NCI-H1694 (cell line): ENCODE data around the gene RAB3A.
"Not testable (repeated sequence)": the region's sequence is repeated elsewhere in the genome, so short reads cannot be mapped to it uniquely, and the experiment has no call there.

Experiments used
- DNase-seq: peaks from one replicate; lab custom pipeline; 2025; lab: John Stamatoyannopoulos, UW

Gene RAB3A

DNA sequence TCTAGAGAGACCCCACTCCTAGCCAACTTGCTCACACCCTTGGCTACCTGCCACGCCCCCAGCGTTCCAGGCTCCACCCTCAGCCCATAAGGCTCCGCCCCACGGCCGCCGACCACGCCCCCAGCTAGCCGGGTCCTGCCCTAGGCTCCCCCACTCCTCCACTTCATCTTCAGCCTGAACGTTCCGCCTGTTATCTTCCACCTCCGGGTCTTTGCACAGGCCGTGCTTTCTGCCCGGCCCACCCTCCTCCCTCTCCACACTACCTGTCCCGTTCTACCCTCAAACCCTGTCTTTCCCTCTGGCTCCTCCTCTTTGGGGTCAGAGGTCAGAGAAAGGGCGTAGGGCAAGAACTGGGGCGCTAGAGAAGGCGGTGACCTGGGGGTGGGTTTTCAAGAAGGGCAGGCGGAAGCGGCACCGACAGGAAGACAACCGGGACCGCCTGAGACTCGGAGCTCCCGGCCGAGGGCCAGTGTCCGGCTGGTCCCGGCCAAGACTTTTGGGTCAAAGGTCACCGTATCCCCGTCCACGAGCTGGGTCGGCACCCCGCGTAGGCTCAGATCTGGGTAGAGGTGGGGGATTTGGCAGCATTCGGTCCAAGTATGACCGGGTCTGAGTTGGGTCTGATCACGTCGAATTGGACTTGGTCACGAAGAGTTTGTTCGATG is 20.1 kb upstream of the RAB3A start:
- no peak for DNase-seq

DNA sequence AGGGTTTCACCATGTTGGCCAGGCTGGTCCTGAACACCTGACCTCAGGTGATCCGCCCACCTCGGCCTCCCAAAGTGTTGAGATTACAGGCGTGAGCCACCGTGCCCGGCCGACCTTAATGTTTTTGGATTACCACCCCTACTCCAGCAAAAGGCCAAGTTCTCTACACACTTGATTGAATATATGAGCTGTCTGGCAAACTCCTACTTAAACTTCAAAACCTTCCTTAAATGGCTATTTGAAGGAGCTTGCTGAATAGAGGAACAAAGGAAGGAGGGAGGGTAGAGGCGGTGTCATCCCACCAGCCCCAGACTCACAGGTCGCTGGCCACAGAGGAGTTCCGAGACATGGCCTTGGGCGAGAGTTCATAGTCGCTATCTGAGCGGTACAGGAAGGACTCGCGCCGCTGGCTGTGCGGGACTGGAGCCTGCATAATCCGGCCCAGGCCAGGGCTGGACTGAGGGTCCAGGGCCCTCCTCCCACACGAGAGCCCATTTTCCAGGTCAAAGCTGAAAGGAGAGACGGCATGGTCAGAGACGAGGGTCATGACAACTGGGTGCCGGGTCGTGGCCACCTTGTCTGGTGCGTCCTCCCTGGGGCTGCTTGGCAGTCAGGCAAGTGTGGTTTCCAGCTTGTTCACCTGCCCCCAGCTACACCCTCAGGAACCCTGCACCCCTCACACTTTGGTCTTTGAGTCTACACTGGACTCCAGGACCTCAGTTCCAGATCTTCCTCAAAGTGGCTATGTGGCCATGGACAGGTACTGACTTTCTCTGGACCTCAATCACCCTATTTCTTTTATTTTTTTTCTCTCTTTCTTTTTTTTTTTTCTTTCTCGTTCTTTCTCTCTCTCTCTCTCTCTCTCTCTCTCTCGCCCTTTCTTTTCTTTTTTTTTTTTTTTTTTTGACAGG is 18.2 kb upstream of the RAB3A start:
- DNase-seq = no peak

GRCh38 chr19:18220632-18221275 is 16.9 kb upstream of the RAB3A start:
- DNase-seq = no peak

GRCh38 chr19:18219911-18220631 is 16.2 kb upstream of the RAB3A start:
- DNase-seq = no peak

DNA sequence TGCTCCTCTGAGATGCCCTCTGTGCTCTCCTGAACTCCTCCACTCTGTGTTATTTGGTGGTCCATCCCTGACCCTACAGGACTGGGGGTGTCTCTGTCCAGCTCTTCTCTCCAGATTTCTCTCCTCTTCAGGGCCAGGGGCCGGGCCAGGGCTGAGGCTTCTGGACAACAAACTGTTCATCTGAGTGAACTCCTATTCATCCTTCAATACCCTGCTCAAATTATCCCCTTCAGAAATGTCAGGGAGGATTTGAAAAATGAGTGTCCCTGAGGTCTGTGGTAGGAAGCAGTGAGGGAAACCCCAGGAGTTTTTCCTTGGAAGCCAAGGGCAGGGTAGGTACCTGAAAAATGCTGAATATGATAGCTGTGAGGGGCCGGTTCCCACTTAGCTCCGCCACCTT is 14.8 kb upstream of the RAB3A start:
- DNase-seq = no peak

- DNase-seq = no peak
These were observed 14.3 kb upstream of the RAB3A start for GRCh38 chr19:18218159-18218558.

GRCh38 chr19:18216789-18217188 is 12.9 kb upstream of the RAB3A start:
- no peak for DNase-seq

DNA sequence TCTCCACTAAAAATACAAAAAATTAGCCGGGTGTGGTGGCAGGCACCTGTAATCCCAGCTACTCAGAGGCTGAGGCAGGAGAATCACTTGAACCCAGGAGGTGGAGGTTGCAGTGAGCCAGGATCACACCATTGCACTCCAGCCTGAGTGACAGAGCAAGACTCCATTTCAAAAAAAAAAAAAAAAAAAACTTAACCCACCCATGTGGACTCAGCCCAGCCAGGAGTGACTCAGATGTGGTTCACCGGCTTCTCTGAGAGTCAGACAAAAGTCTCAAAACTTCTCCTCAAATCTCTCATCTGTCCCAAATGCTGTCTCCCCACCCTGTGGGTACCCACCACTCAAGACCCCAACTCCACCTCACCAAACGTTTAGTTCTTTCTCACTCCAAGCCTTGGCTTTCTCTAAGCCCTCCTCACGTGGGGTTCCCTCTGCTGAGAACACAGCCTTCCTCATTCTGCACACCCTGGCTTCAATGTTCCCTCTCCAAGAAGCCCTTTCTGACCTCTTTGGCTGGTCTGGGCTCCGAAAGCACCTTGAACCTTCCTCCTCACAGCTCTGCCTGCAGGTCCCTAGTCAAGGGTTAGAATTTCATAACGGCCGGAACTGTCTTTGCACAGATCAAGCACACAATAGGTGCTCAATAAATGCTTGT is 11.1 kb upstream of the RAB3A start:
- no peak for DNase-seq

- no peak for DNase-seq
These were observed 7.8 kb upstream of the RAB3A start for GRCh38 chr19:18211683-18212082.

- not testable (repeated sequence) for DNase-seq
These were observed 6.1 kb upstream of the RAB3A start for GRCh38 chr19:18209912-18210311.

DNA sequence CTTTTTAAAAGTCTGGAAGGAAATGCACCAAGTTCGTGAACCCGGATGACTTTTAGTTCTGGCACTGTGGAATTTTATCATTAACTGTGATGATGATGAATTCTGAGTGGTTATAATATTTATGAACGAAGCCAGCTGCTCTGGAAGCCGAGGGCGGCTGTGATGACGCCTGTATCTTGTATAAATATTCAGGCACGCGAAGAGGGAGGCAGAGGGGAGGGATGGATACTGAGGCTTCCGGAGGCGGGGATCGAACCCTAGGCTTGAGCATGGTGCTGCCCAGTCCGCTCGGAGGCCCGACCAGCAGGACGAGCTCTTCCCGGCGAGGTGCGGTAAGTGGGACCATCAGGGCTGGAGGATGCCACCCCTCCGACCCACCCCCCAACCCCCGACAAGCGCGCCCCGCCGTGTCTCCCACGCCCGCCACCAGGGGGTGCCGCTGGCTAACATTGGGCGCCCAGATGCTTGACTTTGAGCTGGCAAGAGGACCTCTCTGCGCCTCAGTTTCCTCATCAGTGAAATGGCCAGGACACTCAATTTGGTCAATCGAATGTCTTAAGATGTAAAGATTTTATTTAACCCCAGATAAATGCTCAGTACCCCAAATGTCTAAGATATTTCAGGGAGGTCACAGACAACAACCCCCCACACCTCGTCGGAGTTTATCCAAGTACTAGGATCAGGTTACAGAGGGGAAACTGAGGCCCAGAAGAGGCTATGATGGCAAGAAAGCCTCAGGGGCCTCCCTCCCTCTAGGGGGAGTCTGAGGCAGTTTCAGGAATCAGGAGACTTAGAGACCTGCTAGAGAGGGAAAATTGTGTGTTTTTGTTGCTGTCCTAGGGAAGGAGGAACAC is 4.5 kb upstream of the RAB3A start:
- peak; percentile 57 for DNase-seq

DNA sequence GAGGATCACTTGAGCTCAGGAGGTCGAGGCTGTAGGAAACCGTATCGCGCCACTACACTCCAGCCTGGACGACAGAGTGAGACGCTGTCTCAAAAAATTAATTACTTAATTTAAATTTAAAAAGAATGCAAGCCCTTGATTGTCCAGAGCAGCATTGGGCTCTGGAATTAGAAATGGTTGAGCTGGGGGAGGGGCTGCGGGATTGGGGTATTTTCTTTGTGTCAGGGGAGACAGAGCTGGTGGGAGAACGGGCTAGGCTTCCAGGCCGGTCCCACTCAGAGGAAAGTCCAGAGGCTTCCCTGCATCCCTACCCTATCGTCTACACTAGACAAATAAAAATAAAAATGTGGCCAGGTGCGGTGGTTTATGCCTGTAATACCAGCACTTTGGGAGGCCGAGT is 2.2 kb upstream of the RAB3A start:
- DNase-seq = no peak

- peak; percentile 63 for DNase-seq
These were observed 1.5 kb upstream of the RAB3A start for GRCh38 chr19:18205200-18205892.

GRCh38 chr19:18204394-18205199 is 755 bp upstream of the RAB3A start:
- DNase-seq = peak; percentile 93

- DNase-seq = no peak
These were observed 407 bp downstream of the RAB3A start for GRCh38 chr19:18203408-18203862.

DNA sequence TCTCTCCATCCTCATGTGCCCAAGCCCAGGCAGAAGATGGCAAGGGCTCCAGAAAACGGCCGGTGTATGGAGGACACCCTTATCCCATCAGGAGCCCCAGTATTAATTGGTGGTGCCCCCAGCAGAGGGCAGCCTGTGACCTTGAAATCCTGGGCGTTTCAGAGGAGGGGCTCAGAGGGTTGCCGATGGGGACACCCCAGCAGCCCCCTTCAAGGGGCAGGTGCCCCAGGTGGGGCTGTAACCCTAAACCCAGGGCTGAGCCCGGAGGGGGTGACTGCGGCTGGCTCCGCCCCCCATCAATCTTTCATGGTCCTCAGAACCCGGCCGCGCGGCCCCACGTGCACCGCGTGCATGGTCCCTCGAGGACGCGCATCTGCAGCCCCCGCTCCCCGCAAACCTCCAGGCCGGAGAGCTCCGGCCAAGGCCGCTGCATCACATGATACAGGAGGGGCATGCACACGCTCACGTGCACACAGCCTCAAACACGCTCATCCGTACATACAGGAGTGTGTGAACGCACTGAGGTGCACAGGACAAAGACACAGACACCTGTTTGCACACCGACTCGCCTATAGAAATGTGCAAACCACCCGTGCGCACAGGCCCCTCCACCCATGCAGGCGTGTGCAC is 949 bp downstream of the RAB3A start:
- DNase-seq = no peak

DNA sequence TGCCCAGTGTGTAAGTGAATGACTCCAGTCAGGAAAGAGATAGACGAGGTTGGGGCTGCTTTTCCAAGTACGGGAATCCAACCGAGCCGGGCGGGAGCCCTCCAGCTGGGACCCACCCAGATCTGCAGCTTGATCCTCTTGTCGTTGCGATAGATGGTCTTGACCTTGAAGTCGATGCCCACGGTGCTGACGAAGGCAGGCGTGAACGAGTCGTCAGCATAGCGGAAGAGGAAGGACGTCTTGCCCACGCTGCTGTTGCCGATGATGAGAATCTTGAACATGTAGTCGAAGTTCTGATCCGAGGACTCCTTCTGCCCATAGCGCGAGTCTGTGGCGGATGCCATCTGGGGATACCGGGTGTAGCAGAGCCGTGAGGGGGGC is 1.5 kb downstream of the RAB3A start:
- DNase-seq = no peak

- no peak for DNase-seq
These were observed 5.5 kb downstream of the RAB3A start for GRCh38 chr19:18198374-18198773.

DNA sequence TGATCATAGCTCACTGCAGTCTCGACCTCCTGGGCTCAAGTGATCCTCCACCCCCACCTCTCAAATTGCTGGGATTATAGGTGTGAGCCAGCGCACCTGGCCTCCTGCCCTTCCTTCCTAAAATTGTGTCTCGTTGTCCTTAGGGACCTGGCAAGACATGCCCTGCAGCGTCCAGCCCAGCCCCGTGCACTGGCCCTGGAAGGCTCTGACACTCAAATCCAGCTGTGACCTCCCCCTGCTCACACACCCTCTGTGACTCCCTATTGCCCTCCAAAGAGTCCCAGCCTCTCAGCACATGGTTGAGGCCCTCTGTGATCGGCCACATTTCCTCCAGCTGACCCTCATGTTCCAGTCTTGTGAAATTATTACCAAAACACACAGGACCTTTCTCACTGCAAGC is 5.9 kb downstream of the RAB3A start:
- DNase-seq = no peak
